K562 (cell line): ENCODE data around the gene TTC24. TPM values are rescaled to one million over a fixed set of nuclear protein-coding genes. Genes with fewer than 3 reads are reported as not detected.

Source experiments
- ATAC-seq: fragments of 200-7000 bp; cut with Tn5 transposase; 3 replicates; pipeline ENCODE4 v1.9.1; 2020; ENCODE audit warnings: moderate library complexity
- BruUV-seq: library from RNA; stranded (reverse); fragments of 400-500 nt; replicated peaks from 2 replicates; lab custom pipeline; 2021; lab: Mats Ljungman, UMichigan
- CTCF ChIA-PET: fragments of 300-600 bp; formaldehyde crosslinking; extraction: SDS; loops from one replicate; lab custom pipeline; 2021; ENCODE audit warnings: low intra/inter-chr PET ratio; lab: Yijun Ruan, JAX
- POLR2A ChIA-PET: fragments of 300-600, 350-650 bp; sonication (Branson Sonifier 250); formaldehyde crosslinking; extraction: SDS; loops from one replicate; lab custom pipeline; 2021; ENCODE audit warnings: antibody characterized with exemption, inconsistent platforms; lab: Yijun Ruan, JAX
- DNase-seq, 4 experiments: peaks; one replicate each; pipeline versions ENCODE4 v3.0.0 to v3.0.0-alpha.2; 2011 to 2018; ENCODE audit warnings: low spot score in 3 of 4, mixed read lengths in 3 of 4; ENCODE audit errors: extremely low read depth in 1 of 4
- FAIRE-seq: peaks from 2 replicates; lab custom pipeline; 2011; peaks lifted over from hg19 to GRCh38; lab: Jason Lieb, UNC
- H2AFZ ChIP-seq: 2 replicates; pipeline ENCODE4 v1.6.0; 2011; ENCODE audit warnings: low read depth, low read length, control low read depth, inconsistent platforms
- H3K27ac ChIP-seq: fragments of 200-600 bp; 3 replicates; pipeline ENCODE4 v1.8.0; 2011; ENCODE audit warnings: low read depth, mild to moderate bottlenecking, control low read depth, inconsistent platforms, low read length, moderate library complexity, mixed read lengths; ENCODE audit errors: extremely low read depth
- H3K27me3 ChIP-seq, 2 experiments: fragments of 300-600 bp in 1 of 2; 2 replicates in 1 of 2; 3 replicates in 1 of 2; pipeline versions ENCODE4 v1.6.0 to v1.8.0; 2011; ENCODE audit warnings: inconsistent platforms in 2 of 2, low read length in 2 of 2, mild to moderate bottlenecking in 1 of 2, mixed read lengths in 1 of 2, moderate library complexity in 1 of 2; ENCODE audit not compliant: control insufficient read depth in 2 of 2, insufficient read depth in 2 of 2
- H3K36me3 ChIP-seq: fragments of 300-600 bp; 3 replicates; pipeline ENCODE4 v1.8.0; 2011; ENCODE audit warnings: mild to moderate bottlenecking, low read length, inconsistent platforms; ENCODE audit not compliant: control insufficient read depth, insufficient read depth
- H3K4me1 ChIP-seq, 2 experiments: fragments of 200-600 bp in 1 of 2; replicated peaks in 1 of 2; 2 replicates in 1 of 2; 3 replicates in 1 of 2; pipeline versions ENCODE4 v1.5.1 to v1.8.0; 2011; ENCODE audit warnings: inconsistent platforms in 2 of 2, low read length in 2 of 2, mild to moderate bottlenecking in 1 of 2, mixed read lengths in 1 of 2, moderate library complexity in 1 of 2; ENCODE audit not compliant: control insufficient read depth in 2 of 2, insufficient read depth in 2 of 2
- H3K4me2 ChIP-seq: 2 replicates; pipeline ENCODE4 v1.6.1; 2011; ENCODE audit warnings: low read length, control low read depth, inconsistent platforms, mixed read lengths; ENCODE audit not compliant: insufficient read depth
- H3K4me3 ChIP-seq: fragments of 200-600 bp; sonication (generic), shearing (Covaris generic); 2 replicates; pipeline ENCODE4 v1.5.1; 2016; ENCODE audit warnings: control low read depth, inconsistent platforms
- H3K79me2 ChIP-seq: fragments of 200-600 bp; 3 replicates; pipeline ENCODE4 v1.8.0; 2011; ENCODE audit warnings: low read length, inconsistent platforms; ENCODE audit not compliant: control insufficient read depth, insufficient read depth
- H3K9ac ChIP-seq, 2 experiments: 2 replicates each; pipeline versions ENCODE4 v1.6.0 to v1.6.1; 2011; ENCODE audit warnings: low read depth in 2 of 2, low read length in 2 of 2, control low read depth in 1 of 2, inconsistent platforms in 1 of 2, mild to moderate bottlenecking in 1 of 2, mixed read lengths in 1 of 2; ENCODE audit not compliant: insufficient read depth in 1 of 2
- H3K9me1 ChIP-seq: one replicate; pipeline ENCODE4 v1.6.0; 2011; ENCODE audit warnings: inconsistent platforms, mild to moderate bottlenecking, low read length, moderate library complexity; ENCODE audit not compliant: control insufficient read depth, insufficient read depth
- H3K9me3 ChIP-seq: replicated peaks from 2 replicates; pipeline ENCODE4 v1.5.1; 2011; ENCODE audit warnings: low read depth, low read length, inconsistent platforms; ENCODE audit not compliant: control insufficient read depth, insufficient read depth
- H4K20me1 ChIP-seq: replicated peaks from 2 replicates; pipeline ENCODE4 v1.6.1; 2011; ENCODE audit warnings: low read length, inconsistent platforms, mixed read lengths; ENCODE audit not compliant: control insufficient read depth, insufficient read depth
- HMG20A ChIP-seq: fragments of 450-650 bp; formaldehyde crosslinking; conservative IDR thresholded peaks from 2 replicates; pipeline ENCODE4 v1.4.0; 2020; ENCODE audit warnings: mild to moderate bottlenecking, mixed read lengths
- NEUROD1 ChIP-seq: fragments of 150-350 bp; IDR thresholded peaks from 2 replicates; pipeline ENCODE4 v1.6.1; 2014; ENCODE audit warnings: borderline replicate concordance, low read length, low read depth; ENCODE audit not compliant: partially characterized antibody
- TAL1 ChIP-seq: fragments of 450-650 bp; IDR thresholded peaks from 2 replicates; pipeline ENCODE4 v1.6.1; 2016; ENCODE audit warnings: mild to moderate bottlenecking
- ZEB2 ChIP-seq: fragments of 450-650 bp; IDR thresholded peaks from 2 replicates; pipeline ENCODE4 v1.6.1; 2016
- ZNF239 ChIP-seq: fragments of 250-450 bp; sonication (Bioruptor Pico); IDR thresholded peaks from 2 replicates; pipeline ENCODE4 v1.4.0; 2020; ENCODE audit warnings: mild to moderate bottlenecking
- ZNF449 ChIP-seq: fragments of 250-450 bp; sonication (Bioruptor Pico); IDR thresholded peaks from 2 replicates; pipeline ENCODE4 v1.8.0; 2022; ENCODE audit warnings: moderate library complexity, mild to moderate bottlenecking, inconsistent platforms
- WGBS: fragments of 100-300 bp; shearing (Covaris generic); methylation state at CpG from one replicate; pipeline ENCODE4 v1.1.6; 2016; ENCODE audit warnings: low coverage, mixed read lengths; ENCODE audit not compliant: insufficient coverage; ENCODE audit errors: missing lambda C conversion rate; 5-methylcytosine and 5-hydroxymethylcytosine counted together
- in situ Hi-C: fragments of 300-500 bp; cut with MboI; formaldehyde crosslinking; loops from 4 replicates; pipeline ENCODE4 v1.15.0; 2018; ENCODE audit warnings: inconsistent platforms, mixed read lengths
- intact Hi-C: fragments of 100-400 bp; cut with micrococcal nuclease; formaldehyde crosslinking; loops from 2 replicates; pipeline ENCODE4 v1.14.2; 2022
- polyA plus RNA-seq, 8 experiments: library from polyadenylated mRNA; depleted of rRNA in 4 of 8; stranded (reverse) in 5 of 8; unstranded in 3 of 8; fragments of >200 nt; fragmentation: Nextera tagmentation in 2 of 8; fragmentation: Illumina TruSeq in 1 of 8; extraction: Ambion mirVana in 2 of 8; extraction: Trizol in 1 of 8; gene quantifications; 2 replicates each; pipeline versions ENCODE4 v1.2.1 to v1.2.3, GENCODE V29; 2011 to 2014; ENCODE audit warnings: inconsistent platforms in 1 of 8, missing spikeins in 1 of 8
- total RNA-seq, 7 experiments: library from RNA; depleted of rRNA in 6 of 7; stranded (reverse); fragments of >200 nt in 6 of 7; fragmentation: Illumina TruSeq in 2 of 7; extraction: Trizol in 2 of 7; gene quantifications; 2 replicates each; pipeline versions ENCODE4 v1.2.1 to v1.2.3, GENCODE V29; 2011 to 2021; ENCODE audit warnings: low replicate concordance in 1 of 7
- TF ChIP-seq, protein P1 (sequence below): IDR thresholded peaks from 2 replicates; pipeline ENCODE4 v1.6.1; 2014; ENCODE audit warnings: antibody characterized with exemption
- TF ChIP-seq, protein P2 (sequence below): fragments of 250-450 bp; sonication (Bioruptor Pico); IDR thresholded peaks from 2 replicates; pipeline ENCODE4 v1.4.0; 2020

Gene TTC24
- total and polyA plus RNA-seq, 9 of the 15 experiments (the other 6 are each of a cell fraction or from before 2014, with no cell fraction given): not detected

GRCh38 chr1:156532374-156532773, 47.1 kb upstream of the TTC24 start:
- no peaks in the 10 kb centered on the region for H3K9me3 ChIP-seq
- no peak overlapping the region for H2AFZ ChIP-seq
- intact Hi-C loops (no loop called here), in situ Hi-C loops (no loop called here)
- 73% methylated on average over 4 of the region's 4 CpGs for WGBS
- DNase-seq (no peak), ATAC-seq (no peak), FAIRE-seq (no peak)
- no peaks in the 10 kb centered on the region for H3K27me3 ChIP-seq
- no peaks in the 10 kb centered on the region for H3K9me1 ChIP-seq
- no peak overlapping the region for H3K27ac ChIP-seq
- TF ChIP-seq ZEB2 (no peak), HMG20A (CRISPR knock-in tag) (no peak), ZNF239 (CRISPR knock-in tag) (no peak), ZNF449 (CRISPR knock-in tag) (no peak), TAL1 (no peak), NEUROD1 (no peak)
- TF ChIP-seq, protein P1, sequence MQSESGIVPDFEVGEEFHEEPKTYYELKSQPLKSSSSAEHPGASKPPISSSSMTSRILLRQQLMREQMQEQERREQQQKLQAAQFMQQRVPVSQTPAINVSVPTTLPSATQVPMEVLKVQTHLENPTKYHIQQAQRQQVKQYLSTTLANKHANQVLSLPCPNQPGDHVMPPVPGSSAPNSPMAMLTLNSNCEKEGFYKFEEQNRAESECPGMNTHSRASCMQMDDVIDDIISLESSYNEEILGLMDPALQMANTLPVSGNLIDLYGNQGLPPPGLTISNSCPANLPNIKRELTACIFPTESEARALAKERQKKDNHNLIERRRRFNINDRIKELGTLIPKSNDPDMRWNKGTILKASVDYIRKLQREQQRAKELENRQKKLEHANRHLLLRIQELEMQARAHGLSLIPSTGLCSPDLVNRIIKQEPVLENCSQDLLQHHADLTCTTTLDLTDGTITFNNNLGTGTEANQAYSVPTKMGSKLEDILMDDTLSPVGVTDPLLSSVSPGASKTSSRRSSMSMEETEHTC: no peak
- TF ChIP-seq, protein P2, sequence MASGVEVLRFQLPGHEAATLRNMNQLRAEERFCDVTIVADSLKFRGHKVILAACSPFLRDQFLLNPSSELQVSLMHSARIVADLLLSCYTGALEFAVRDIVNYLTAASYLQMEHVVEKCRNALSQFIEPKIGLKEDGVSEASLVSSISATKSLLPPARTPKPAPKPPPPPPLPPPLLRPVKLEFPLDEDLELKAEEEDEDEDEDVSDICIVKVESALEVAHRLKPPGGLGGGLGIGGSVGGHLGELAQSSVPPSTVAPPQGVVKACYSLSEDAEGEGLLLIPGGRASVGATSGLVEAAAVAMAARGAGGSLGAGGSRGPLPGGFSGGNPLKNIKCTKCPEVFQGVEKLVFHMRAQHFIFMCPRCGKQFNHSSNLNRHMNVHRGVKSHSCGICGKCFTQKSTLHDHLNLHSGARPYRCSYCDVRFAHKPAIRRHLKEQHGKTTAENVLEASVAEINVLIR: no peak
- no TSS peak for BruUV-seq
- peaks cover 73% of the 10 kb centered on the region; the same call in 2 of the 3 replicates for H3K36me3 ChIP-seq
- CTCF ChIA-PET: no interaction called here
- no peak overlapping the region for H3K9ac ChIP-seq
- no peak overlapping the region for H3K4me3 ChIP-seq
- peaks cover 0 to 3% of the 10 kb centered on the region in 2 experiments; a peak in 1 of 5 replicates for H3K4me1 ChIP-seq
- H4K20me1 ChIP-seq: no peaks in the 10 kb centered on the region
- H3K4me2 ChIP-seq: no peak overlapping the region
- POLR2A ChIA-PET: interaction anchor here (0.6 to 1.2 kb wide), 6 partner anchors 19 to 106 kb away, joined by 3 to 4 read pairs (median 3); no protein-coding TSS in a partner anchor
- no peaks in the 10 kb centered on the region for H3K79me2 ChIP-seq
